Thoracic aorta (tissue), 2 donors: Measurements from ENCODE around the gene CLCA1. TPM values are rescaled to one million over a fixed set of nuclear protein-coding genes. Genes with fewer than 3 reads are reported as not detected.

Experiments used
- ATAC-seq: fragments of 150-250 bp; one replicate; pipeline ENCODE4 v1.8.0; 2017; ENCODE audit warnings: low read depth; ENCODE audit not compliant: insufficient number of reproducible peaks, low FRiP score
- DNase-seq: peaks from one replicate; pipeline ENCODE4 v3.0.0-alpha.2; 2020; ENCODE audit warnings: low spot score
- H3K27ac ChIP-seq, 2 donors: fragments of 200-600 bp; sonication (generic); 1 replicate in 1 of 2; 2 replicates in 1 of 2; pipeline ENCODE4 v1.5.1; 2016; ENCODE audit warnings: mild to moderate bottlenecking in 2 of 2, moderate library complexity in 2 of 2
- H3K27me3 ChIP-seq: fragments of 200-600 bp; sonication (generic); replicated peaks from 2 replicates; pipeline ENCODE4 v1.6.0; 2016; ENCODE audit warnings: mild to moderate bottlenecking; ENCODE audit not compliant: insufficient read depth
- H3K36me3 ChIP-seq: fragments of 200-600 bp; sonication (generic); one replicate; pipeline ENCODE4 v1.5.1; 2016
- H3K4me1 ChIP-seq, 2 donors: fragments of 200-600 bp; sonication (generic); 1 replicate in 1 of 2; 2 replicates in 1 of 2; pipeline versions ENCODE4 v1.5.1 to v1.6.0; 2016; ENCODE audit warnings: low read depth in 2 of 2, mild to moderate bottlenecking in 1 of 2; ENCODE audit not compliant: control insufficient read depth in 1 of 2
- H3K4me3 ChIP-seq: fragments of 200-600 bp; sonication (generic); 2 replicates; pipeline ENCODE4 v1.5.1; 2016; ENCODE audit warnings: mild to moderate bottlenecking
- H3K9me3 ChIP-seq: fragments of 200-600 bp; sonication (generic); 2 replicates; pipeline ENCODE4 v1.5.1; 2016
- CTCF ChIP-seq: fragments of 200-600 bp; sonication (generic); IDR thresholded peaks from one replicate; pipeline ENCODE4 v1.5.1; 2019; ENCODE audit warnings: antibody characterized with exemption
- total RNA-seq, 2 donors: library from RNA; depleted of rRNA; stranded (reverse); fragments of >200 nt; gene quantifications; one replicate each; pipeline versions ENCODE4 v1.1.0 to v1.2.3, GENCODE V29; 2016

Gene CLCA1
- total RNA-seq, 2 donors from 2014 or later: not detected

- H3K4me1 ChIP-seq: peaks cover 1 to 3% of the 10 kb centered on the region in 2 donors
- H3K9me3 ChIP-seq: no peaks in the 10 kb centered on the region
- ATAC-seq (no peak), DNase-seq (no peak)
- no peak for TF ChIP-seq CTCF
- no peaks in the 10 kb centered on the region for H3K27me3 ChIP-seq
- H3K27ac ChIP-seq: no peak overlapping the region
- no peaks in the 10 kb centered on the region for H3K36me3 ChIP-seq
- H3K4me3 ChIP-seq: no peak overlapping the region
These were observed 33.4 kb upstream of the CLCA1 start for GRCh38 chr1:86435327-86435726.

- no peak for TF ChIP-seq CTCF
- H3K4me1 ChIP-seq: no peaks in the 10 kb centered on the region
- no peaks in the 10 kb centered on the region for H3K36me3 ChIP-seq
- H3K9me3 ChIP-seq: no peaks in the 10 kb centered on the region
- H3K27me3 ChIP-seq: no peaks in the 10 kb centered on the region
- H3K4me3 ChIP-seq: no peak overlapping the region
- H3K27ac ChIP-seq: no peak overlapping the region
- ATAC-seq: no peak
- no peak for DNase-seq
These were observed 32.7 kb upstream of the CLCA1 start for GRCh38 chr1:86436041-86436440.

GRCh38 chr1:86441581-86441980, 27.1 kb upstream of the CLCA1 start:
- Histone ChIP-seq H3K27ac (no peak overlapping the region), H3K36me3 (no peaks in the 10 kb centered on the region), H3K4me3 (no peak overlapping the region), H3K27me3 (no peaks in the 10 kb centered on the region), H3K9me3 (no peaks in the 10 kb centered on the region), H3K4me1 (no peaks in the 10 kb centered on the region)
- no peak for ATAC-seq
- no peak for TF ChIP-seq CTCF
- DNase-seq: no peak

- Histone ChIP-seq H3K27me3 (no peaks in the 10 kb centered on the region), H3K36me3 (no peaks in the 10 kb centered on the region), H3K4me3 (no peak overlapping the region), H3K27ac (no peak overlapping the region), H3K9me3 (no peaks in the 10 kb centered on the region), H3K4me1 (no peaks in the 10 kb centered on the region)
- no peak for TF ChIP-seq CTCF
- ATAC-seq (no peak), DNase-seq (no peak)
These were observed 26.7 kb upstream of the CLCA1 start for GRCh38 chr1:86441997-86442396.

- no peaks in the 10 kb centered on the region for H3K27me3 ChIP-seq
- no peaks in the 10 kb centered on the region for H3K4me1 ChIP-seq
- no peak overlapping the region for H3K4me3 ChIP-seq
- H3K36me3 ChIP-seq: no peaks in the 10 kb centered on the region
- no peaks in the 10 kb centered on the region for H3K9me3 ChIP-seq
- DNase-seq: no peak
- no peak for ATAC-seq
- TF ChIP-seq CTCF: no peak
- no peak overlapping the region for H3K27ac ChIP-seq
These were observed 22.8 kb upstream of the CLCA1 start for GRCh38 chr1:86445919-86446318.
